HG03457 (cell line): ENCODE results near the gene ZFYVE21.

Source experiments
- ATAC-seq: cut with Tn5 transposase; IDR thresholded peaks from one replicate; pipeline ENCODE4 v1.9.1; 2021; ENCODE audit warnings: moderate number of reproducible peaks; ENCODE audit not compliant: unreplicated experiment

Gene ZFYVE21

GRCh38 chr14:103735815-103736545, 20.4 kb downstream of the ZFYVE21 start:
- no peak for ATAC-seq

DNA sequence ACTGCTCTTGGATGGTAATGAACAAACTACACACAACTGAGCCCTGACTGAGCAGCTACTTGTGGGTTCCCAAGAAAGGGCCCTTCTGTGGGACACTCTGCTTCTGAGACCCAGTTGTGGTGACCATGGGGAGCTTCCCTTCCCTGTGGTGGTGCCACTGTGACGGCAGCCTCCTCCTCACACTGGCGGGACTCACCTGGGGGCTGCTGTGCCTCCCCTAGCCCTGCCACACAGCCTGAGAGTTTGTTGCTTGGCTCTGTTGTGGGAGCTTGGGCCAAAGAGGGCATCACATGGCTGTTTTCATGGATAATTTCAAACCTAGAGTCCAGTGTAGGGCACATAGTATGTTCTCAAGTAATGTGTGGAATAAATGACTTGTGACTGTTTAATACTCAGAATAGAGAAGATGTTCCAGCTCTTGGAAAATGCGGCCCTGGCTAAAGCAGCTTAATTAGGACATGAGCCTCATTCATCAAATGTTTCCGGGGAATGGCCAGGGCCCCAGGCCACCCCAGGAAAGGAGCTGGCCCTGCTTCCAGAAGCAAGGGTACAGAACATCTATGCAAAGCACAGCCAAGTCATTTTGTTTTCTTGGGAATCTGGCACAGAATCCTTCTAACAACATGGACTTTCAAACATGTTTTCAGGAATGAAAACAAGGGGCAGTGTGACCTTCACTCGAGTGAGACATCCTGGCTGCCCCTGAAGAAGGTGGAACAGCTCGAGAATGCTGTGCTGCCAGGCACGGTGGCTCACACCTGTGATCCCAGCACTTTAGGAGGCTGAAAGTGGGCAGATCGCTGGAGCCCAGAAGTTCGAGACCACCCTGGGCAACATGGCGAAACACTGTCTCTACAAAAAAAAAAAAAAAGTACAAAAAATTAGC, 21.2 kb downstream of the ZFYVE21 start:
- ATAC-seq, result no peak

- no peak for ATAC-seq
Measured at GRCh38 chr14:103737432-103738045, 21.9 kb downstream of the ZFYVE21 start.

DNA sequence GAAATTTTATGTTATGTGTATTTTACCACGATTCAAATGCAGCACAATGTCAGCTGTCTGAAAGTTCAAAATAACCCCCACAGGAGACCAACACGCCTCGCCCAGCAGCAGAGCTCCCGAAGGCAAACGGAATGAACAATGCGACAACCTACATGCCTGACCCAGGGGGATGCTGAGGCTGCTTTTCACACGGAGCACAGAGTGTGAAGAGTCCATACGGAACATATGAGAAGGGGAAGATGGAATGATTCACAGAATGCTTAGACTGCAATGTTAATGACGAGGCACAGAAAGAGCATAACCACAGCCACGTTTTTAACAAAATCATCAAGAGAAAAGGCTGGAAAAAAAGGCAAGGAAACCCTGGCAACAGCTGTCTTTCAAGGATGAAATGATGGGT, 22.6 kb downstream of the ZFYVE21 start:
- ATAC-seq, result no peak

DNA sequence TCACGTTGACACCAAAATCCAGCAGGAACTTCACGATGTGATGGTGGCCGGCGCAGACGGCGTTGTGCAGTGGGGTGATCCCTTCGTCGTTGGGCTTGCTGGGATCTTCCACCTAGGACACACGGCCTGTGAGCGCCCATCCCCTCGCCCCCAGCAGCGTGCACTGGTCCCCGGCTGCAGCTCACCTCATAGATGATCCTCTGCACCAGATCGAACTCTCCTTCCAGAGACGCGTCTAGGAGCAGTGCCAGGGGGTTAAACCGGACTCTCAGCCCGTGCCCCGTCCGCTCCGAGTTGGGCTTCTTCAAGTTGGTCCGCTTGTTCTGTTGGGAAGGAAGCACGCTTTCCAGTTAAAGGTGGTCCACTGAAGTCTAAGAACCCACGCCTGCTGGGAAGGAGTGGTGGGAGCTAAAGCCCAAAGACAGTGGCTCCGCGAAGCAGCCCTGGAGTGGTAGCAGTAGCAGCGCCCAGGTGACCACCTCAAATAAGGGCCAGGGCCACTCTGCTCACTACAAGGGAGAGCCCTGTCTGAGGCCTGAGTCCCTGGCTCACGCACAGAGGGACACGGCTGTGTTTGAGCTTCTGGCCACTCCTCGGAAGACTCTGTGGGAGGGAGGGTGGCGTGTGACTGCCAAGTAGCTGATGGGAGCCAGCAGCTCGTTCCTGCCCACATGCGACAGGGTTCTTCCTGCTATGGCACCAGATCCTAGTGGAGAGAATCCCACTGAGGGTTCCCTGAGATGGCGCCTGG, 23.3 kb downstream of the ZFYVE21 start:
- no peak for ATAC-seq

DNA sequence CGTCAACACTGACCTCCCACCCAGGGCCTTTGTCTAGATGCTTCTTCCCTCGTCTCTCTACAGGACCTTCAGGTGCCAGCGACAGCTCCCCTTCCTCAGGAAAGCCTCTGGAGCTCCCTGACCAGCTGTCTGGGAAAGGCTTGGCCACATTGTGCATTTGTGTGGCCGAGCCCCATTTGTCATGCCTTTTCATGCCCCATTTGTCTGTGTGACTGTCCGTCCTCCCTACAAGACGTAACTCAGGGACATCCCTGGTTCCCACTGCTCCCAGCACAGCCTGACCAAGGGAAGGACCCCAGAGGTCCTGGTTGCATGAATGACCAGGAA, 23.8 kb downstream of the ZFYVE21 start:
- no peak for ATAC-seq

GRCh38 chr14:103739793-103740501, 24.3 kb downstream of the ZFYVE21 start:
- no peak for ATAC-seq

DNA sequence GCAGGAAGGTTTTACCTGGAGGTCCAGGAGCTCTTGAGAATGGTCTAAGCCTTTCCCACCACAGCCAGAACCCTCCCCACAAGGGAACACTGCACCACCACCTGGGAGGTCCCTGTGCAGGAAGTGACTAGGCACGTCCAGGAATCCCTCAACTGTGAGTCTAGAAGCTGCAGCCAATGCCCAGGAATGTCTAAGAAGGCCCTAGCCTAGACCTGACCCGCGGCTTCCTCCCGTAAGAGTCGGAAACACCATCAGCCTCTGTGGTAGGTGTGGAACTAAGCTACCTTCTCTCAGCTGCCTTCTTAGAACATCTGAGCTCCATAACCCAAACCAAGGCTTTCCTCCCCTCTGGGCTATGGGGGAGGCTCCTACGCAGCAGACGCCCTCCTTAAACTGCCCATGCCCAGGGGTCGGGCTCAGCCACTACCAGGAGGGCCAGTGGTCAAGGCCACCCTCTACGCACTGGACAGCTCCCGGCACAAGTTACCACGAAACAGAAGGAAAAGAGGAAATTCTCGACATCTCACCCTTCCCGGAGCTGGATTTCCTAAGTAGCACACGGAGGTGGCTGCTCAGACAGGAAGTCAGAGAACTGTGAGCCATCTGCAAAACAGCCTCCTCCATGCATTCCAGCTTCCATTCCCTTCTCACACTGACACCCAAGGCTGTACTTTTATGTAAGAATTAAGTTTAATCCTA, 25.5 kb downstream of the ZFYVE21 start:
- ATAC-seq, result no peak

GRCh38 chr14:103741876-103742275, 26.3 kb downstream of the ZFYVE21 start:
- ATAC-seq, result no peak

- ATAC-seq, result no peak
Measured at GRCh38 chr14:103742499-103743255, 27.1 kb downstream of the ZFYVE21 start.

DNA sequence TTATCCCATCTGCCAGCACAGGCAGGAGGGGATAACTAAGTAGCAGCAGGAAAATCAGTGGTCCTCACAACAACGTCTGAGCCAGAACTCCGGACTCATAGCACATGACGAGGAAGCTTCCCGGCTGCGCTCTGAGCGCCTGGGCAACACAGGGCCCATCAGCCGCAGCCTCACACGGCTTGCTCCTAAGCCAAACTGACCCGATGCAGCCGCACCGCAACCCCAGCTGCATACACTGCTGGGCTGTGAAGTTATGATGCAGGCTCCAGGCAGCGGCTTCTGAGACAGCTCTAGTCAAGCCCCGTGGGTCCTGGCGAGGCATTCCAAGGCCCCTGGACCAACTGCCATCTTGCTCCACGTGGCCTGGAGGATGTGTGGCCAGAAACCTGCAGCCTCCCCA, 28.1 kb downstream of the ZFYVE21 start:
- ATAC-seq, result no peak

DNA sequence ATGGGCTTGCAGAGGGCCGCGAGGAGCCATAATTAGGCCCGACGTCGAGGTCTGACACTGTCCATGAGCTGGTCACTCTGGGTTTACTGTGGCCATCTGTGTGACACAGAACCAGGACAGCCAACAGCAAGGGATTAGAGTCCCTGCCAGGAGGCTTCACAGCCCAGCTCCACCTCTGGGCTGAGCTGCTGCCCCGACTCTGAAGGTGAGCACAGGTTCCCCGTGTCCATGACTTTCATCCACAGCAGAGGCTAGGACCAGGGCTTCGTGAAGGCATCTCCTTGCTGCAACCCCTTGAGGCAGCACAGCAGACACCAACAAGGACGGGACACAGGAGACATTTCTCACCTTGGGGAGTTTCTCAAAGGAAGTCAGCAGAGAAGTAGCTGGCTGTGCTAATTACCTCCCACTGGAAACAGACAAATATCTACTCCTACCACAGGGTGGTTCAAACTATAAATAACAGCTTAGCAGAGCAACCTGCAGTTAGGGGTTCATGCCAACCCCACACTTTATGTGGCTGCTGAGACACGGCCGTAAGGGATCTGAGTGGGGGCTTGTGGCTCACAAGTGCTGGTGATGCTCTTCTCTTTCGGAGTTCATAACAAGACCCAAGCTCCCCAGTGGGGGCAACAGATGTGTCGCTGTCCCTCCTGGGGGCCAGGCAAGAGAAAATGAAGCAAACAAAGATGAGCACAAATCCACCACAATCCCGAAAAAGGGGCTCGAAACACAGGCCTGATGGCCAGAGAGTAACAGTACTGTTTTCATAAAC, 29.2 kb downstream of the ZFYVE21 start:
- ATAC-seq, result no peak

DNA sequence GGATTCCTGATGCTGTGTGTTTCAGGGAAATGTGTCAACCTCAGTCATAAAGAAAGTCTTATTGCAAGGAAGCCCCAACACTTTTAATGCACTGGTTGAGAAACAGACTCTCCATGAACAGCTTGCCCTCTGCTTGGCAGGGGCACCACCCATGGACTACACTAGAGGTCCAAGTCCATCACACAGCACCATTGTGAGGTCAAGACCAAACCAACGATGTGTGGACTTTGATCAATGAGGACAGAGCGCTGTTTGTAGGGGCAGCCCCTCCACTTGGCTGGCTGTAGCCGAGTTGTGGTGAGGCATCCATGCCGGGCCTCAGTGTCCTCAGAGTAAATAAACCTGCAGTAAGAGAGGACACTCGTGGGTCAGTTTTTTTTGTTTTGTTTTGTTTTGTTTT, 29.8 kb downstream of the ZFYVE21 start:
- ATAC-seq, result no peak

DNA sequence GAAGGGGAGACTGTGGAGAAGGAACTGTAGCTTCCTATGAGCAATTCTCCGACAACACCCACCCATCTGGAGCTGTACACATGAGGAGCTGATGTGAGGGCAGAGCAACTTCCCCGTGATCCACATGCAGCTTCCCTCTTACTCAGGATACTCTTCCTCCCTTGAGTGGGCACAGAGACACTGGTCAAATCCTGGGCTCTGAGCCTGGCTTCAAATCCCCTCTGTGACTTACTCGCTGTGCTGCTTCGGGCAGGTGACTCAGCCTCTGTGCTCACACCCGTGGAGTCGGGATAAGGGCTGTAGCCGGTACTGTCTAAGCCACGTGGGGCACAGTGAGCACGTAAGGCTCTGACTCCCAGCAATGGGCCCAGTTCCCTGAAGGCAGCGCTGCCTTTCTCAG, 31.1 kb downstream of the ZFYVE21 start:
- no peak for ATAC-seq

DNA sequence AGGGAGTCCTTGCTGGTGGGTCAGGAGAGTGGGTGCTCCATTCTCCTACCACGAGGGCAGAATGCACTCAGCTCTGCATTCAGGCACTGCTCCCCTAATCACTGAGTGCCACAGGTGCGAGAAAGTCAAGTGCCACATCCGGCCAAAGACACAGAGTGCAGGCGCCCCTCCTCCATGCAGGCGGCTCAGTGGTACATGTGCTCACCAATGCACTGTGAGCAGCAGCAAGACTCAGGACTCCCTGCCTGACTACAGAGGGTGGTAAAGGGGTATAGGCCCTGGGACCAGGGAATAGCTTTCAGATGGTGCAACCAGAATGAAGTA, 32.9 kb downstream of the ZFYVE21 start:
- no peak for ATAC-seq

GRCh38 chr14:103749452-103749851, 33.8 kb downstream of the ZFYVE21 start:
- ATAC-seq, result no peak

DNA sequence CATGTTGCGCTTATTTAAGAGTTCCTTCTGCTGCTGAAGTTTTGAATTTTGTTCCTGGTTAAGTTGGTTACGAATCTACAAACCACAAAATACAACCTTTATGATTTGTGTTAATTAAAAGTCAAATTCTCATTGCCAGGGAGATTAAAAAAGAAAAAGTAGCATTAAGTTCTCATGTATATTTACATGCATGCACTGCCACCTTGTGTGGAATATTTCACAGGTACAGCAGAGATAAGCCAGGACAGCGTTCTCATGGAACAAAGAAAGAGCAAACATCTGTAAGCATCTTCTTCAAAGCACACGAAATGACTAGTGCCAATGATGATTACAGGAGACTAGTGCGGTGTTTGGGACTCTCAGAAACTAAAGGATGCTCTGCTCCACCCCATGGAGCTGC, 34.2 kb downstream of the ZFYVE21 start:
- ATAC-seq, result no peak

DNA sequence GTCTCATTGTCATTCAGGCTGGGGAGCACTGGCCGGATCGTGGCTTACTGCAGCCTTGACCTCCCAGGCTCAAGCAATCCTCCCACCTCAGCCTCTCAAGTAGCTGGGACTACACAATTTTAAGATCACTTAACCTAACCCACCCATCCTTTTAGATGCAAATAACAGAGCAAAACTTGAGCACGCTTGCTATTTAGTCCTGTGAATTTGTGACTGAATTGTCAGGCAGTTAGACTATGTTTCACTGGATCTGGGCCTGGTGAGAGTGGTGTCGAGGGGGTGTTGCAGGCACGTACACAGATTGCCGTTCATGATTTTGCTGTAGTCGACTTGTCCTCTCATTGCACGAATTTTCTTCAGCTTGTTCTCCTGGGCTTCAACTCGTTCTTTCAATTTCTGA, 38.2 kb downstream of the ZFYVE21 start:
- no peak for ATAC-seq

GRCh38 chr14:103755060-103755459, 39.5 kb downstream of the ZFYVE21 start:
- no peak for ATAC-seq
